Liver (tissue), 3 donors: ENCODE measurements around the gene KMT2D.

Experiments used
- ATF3 ChIP-seq: IDR thresholded peaks from 2 replicates; pipeline ENCODE4 v1.6.1; 2016; ENCODE audit warnings: antibody characterized with exemption
- CTCF ChIP-seq: fragments of 150-350 bp; IDR thresholded peaks from 2 replicates; pipeline ENCODE4 v1.5.1; 2017; ENCODE audit warnings: improper control_type of control experiment, low read depth, low read length; ENCODE audit not compliant: missing input control
- EGR1 ChIP-seq, 2 donors: IDR thresholded peaks; 2 replicates each; pipeline ENCODE4 v1.6.1; 2016 to 2018; ENCODE audit warnings: antibody characterized with exemption in 2 of 2, low read depth in 2 of 2
- FOXA2 ChIP-seq: IDR thresholded peaks from 2 replicates; pipeline ENCODE4 v1.6.1; 2016; ENCODE audit warnings: antibody characterized with exemption
- HNF4G ChIP-seq: IDR thresholded peaks from 2 replicates; pipeline ENCODE4 v1.6.1; 2016; ENCODE audit warnings: antibody characterized with exemption
- JUND ChIP-seq, 2 donors: IDR thresholded peaks; 2 replicates each; pipeline ENCODE4 v1.6.1; 2016; ENCODE audit warnings: antibody characterized with exemption in 2 of 2
- RAD21 ChIP-seq, 2 donors: IDR thresholded peaks; 2 replicates each; pipeline ENCODE4 v1.6.1; 2016; ENCODE audit warnings: antibody characterized with exemption in 2 of 2, mild to moderate bottlenecking in 2 of 2
- SP1 ChIP-seq: IDR thresholded peaks from 2 replicates; pipeline ENCODE4 v1.6.1; 2018; ENCODE audit warnings: antibody characterized with exemption, mild to moderate bottlenecking
- TAF1 ChIP-seq: conservative IDR thresholded peaks from 2 replicates; pipeline ENCODE4 v1.6.1; 2016; ENCODE audit warnings: antibody characterized with exemption, mild to moderate bottlenecking
- YY1 ChIP-seq: IDR thresholded peaks from 2 replicates; pipeline ENCODE4 v1.6.1; 2016; ENCODE audit warnings: antibody characterized with exemption, mild to moderate bottlenecking
- TF ChIP-seq, protein P1 (sequence below): IDR thresholded peaks from 2 replicates; pipeline ENCODE4 v1.6.1; 2016; ENCODE audit warnings: antibody characterized with exemption, mild to moderate bottlenecking
- TF ChIP-seq, protein P2 (sequence below): IDR thresholded peaks from 2 replicates; pipeline ENCODE4 v1.6.1; 2016; ENCODE audit warnings: antibody characterized with exemption
- donor health status: healthy.
- donor health status: healthy.

- TF ChIP-seq RAD21 (IDR thresholded peaks at IDR 0.05), result no peak
- TF ChIP-seq JUND (IDR thresholded peaks at IDR 0.05), result no peak
- no peak for TF ChIP-seq CTCF
- TF ChIP-seq ATF3, result no peak
- TF ChIP-seq FOXA2, result no peak
- no peak for TF ChIP-seq SP1
- TF ChIP-seq TAF1, result no peak
- TF ChIP-seq, protein P1, sequence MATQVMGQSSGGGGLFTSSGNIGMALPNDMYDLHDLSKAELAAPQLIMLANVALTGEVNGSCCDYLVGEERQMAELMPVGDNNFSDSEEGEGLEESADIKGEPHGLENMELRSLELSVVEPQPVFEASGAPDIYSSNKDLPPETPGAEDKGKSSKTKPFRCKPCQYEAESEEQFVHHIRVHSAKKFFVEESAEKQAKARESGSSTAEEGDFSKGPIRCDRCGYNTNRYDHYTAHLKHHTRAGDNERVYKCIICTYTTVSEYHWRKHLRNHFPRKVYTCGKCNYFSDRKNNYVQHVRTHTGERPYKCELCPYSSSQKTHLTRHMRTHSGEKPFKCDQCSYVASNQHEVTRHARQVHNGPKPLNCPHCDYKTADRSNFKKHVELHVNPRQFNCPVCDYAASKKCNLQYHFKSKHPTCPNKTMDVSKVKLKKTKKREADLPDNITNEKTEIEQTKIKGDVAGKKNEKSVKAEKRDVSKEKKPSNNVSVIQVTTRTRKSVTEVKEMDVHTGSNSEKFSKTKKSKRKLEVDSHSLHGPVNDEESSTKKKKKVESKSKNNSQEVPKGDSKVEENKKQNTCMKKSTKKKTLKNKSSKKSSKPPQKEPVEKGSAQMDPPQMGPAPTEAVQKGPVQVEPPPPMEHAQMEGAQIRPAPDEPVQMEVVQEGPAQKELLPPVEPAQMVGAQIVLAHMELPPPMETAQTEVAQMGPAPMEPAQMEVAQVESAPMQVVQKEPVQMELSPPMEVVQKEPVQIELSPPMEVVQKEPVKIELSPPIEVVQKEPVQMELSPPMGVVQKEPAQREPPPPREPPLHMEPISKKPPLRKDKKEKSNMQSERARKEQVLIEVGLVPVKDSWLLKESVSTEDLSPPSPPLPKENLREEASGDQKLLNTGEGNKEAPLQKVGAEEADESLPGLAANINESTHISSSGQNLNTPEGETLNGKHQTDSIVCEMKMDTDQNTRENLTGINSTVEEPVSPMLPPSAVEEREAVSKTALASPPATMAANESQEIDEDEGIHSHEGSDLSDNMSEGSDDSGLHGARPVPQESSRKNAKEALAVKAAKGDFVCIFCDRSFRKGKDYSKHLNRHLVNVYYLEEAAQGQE, result no peak
- TF ChIP-seq YY1, result no peak
- TF ChIP-seq, protein P2, sequence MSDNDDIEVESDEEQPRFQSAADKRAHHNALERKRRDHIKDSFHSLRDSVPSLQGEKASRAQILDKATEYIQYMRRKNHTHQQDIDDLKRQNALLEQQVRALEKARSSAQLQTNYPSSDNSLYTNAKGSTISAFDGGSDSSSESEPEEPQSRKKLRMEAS, result no peak
- TF ChIP-seq EGR1 (IDR thresholded peaks at IDR 0.05; ENCODE audit: low read depth in 2 of 2), result no peak
- no peak for TF ChIP-seq HNF4G
Measured at GRCh38 chr12:49089821-49090773, 29.5 kb upstream of the KMT2D start.
